Measurements from ENCODE around the gene IL24. TPM values are rescaled to one million over a fixed set of nuclear protein-coding genes. Genes with fewer than 3 reads are reported as not detected.

The IL24 gene
- total RNA-seq, 2 experiments from 2014 or later = 10.0 to 10.7 TPM

- Mint-ChIP-seq H3K36me3 (ENCODE audit: low read depth) (peaks cover 1% of the 10 kb centered on the region), H3K9me3 (ENCODE audit: low read depth) (no peaks in the 10 kb centered on the region), H3K27me3 (no peaks in the 10 kb centered on the region), H3K27ac (peak overlapping the region; percentile 9), H3K4me3 (no peak overlapping the region), H3K4me1 (peaks cover 90% of the 10 kb centered on the region)
- POLR2A ChIA-PET = no interaction called here
- intact Hi-C loops (cut with DNase I, micrococcal nuclease) = no loop called here
- ATAC-seq = no peak
- CTCF ChIA-PET = interaction anchor here (0.7 to 1.9 kb wide), 8 partner anchors 13 to 166 kb away, joined by 3 to 6 read pairs (median 4); no protein-coding TSS in a partner anchor
- no peak for DNase-seq
These were observed 3.9 kb upstream of the IL24 start for GRCh38 chr1:206893380-206893779.

DNA sequence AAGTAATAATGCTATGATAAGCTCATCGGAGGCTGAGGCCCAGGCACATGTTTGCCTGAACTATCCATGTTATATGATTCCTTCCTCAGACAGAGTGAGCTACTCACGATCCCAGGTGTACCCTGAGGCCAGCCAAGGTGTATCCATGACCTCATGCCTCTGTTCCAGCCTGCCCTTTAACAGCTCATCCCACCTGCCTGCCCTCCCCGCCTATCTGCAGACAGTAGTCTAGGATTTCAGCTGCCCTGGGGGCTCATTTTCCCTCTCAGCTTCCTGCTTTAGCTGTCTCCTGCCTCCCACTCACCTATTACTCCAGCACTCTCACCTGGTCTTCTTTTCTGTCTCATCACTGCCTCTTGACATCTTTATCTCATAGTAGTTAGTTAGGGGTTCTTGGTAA is 1.9 kb upstream of the IL24 start:
- DNase-seq (no peak), ATAC-seq (no peak)
- intact Hi-C loops (cut with DNase I, micrococcal nuclease) = no loop called here
- CTCF ChIA-PET = interaction anchor here (0.6 to 3.9 kb wide), 12 partner anchors 9 to 298 kb away, joined by 3 to 25 read pairs (median 4); partner anchors contain the start of gene IL20
- Mint-ChIP-seq H3K27ac (peak overlapping the region; percentile 49), H3K9me3 (ENCODE audit: low read depth) (no peaks in the 10 kb centered on the region), H3K4me3 (no peak overlapping the region), H3K4me1 (peaks cover 88% of the 10 kb centered on the region), H3K27me3 (no peaks in the 10 kb centered on the region), H3K36me3 (ENCODE audit: low read depth) (peaks cover 7% of the 10 kb centered on the region)
- POLR2A ChIA-PET = no interaction called here

- DNase-seq (no peak), ATAC-seq (no peak)
- H3K4me1 Mint-ChIP-seq = peaks cover 88% of the 10 kb centered on the region
- peaks cover 11% of the 10 kb centered on the region for H3K36me3 Mint-ChIP-seq (ENCODE audit: low read depth)
- intact Hi-C loops (cut with DNase I, micrococcal nuclease) = loop anchor here in 1 of 2 experiments (2.0 kb wide), 1 partner anchor 15 kb away; no protein-coding TSS in a partner anchor
- H3K27ac Mint-ChIP-seq = peak overlapping the region; percentile 49
- no peak overlapping the region for H3K4me3 Mint-ChIP-seq
- H3K27me3 Mint-ChIP-seq = no peaks in the 10 kb centered on the region
- ChIA-PET CTCF (interaction anchor here (0.7 to 3.9 kb wide), 12 partner anchors 9 to 183 kb away, joined by 3 to 25 read pairs (median 4); partner anchors contain the start of gene IL20), POLR2A (interaction anchor here (0.6 to 1.1 kb wide), 2 partner anchors 10 to 13 kb away, joined by 3 to 5 read pairs; no protein-coding TSS in a partner anchor)
- H3K9me3 Mint-ChIP-seq (ENCODE audit: low read depth) = no peaks in the 10 kb centered on the region
These were observed 1.4 kb upstream of the IL24 start for GRCh38 chr1:206895837-206896242.

GRCh38 chr1:206896261-206896660 is 982 bp upstream of the IL24 start:
- no peak for ATAC-seq
- peaks cover 11% of the 10 kb centered on the region for H3K36me3 Mint-ChIP-seq (ENCODE audit: low read depth)
- H3K4me1 Mint-ChIP-seq = peaks cover 88% of the 10 kb centered on the region
- DNase-seq = no peak
- intact Hi-C loops (cut with DNase I, micrococcal nuclease) = loop anchor here in 1 of 2 experiments (2.0 kb wide), 1 partner anchor 15 kb away; no protein-coding TSS in a partner anchor
- peak overlapping the region; percentile 94 for H3K27ac Mint-ChIP-seq
- H3K9me3 Mint-ChIP-seq (ENCODE audit: low read depth) = no peaks in the 10 kb centered on the region
- POLR2A ChIA-PET = interaction anchor here (0.6 to 1.7 kb wide), 4 partner anchors 9 to 25 kb away, joined by 3 to 5 read pairs (median 4); partner anchors contain the start of gene FCMR
- H3K27me3 Mint-ChIP-seq = no peaks in the 10 kb centered on the region
- no peak overlapping the region for H3K4me3 Mint-ChIP-seq
- CTCF ChIA-PET = interaction anchor here (0.6 to 3.9 kb wide), 9 partner anchors 9 to 182 kb away, joined by 3 to 25 read pairs (median 4); partner anchors contain the start of gene IL20

- H3K9me3 Mint-ChIP-seq (ENCODE audit: low read depth) = no peaks in the 10 kb centered on the region
- intact Hi-C loops (cut with DNase I, micrococcal nuclease) = no loop called here
- peak overlapping the region; percentile 76 for H3K4me3 Mint-ChIP-seq
- no peak for DNase-seq
- H3K27me3 Mint-ChIP-seq = no peaks in the 10 kb centered on the region
- ChIA-PET CTCF (interaction anchor here (0.6 to 3.9 kb wide), 7 partner anchors 10 to 164 kb away, joined by 3 to 25 read pairs (median 8); partner anchors contain the start of gene IL20), POLR2A (interaction anchor here (0.5 to 1.7 kb wide), 3 partner anchors 7 to 23 kb away, joined by 3 to 8 read pairs (median 4); partner anchors contain the start of gene FCMR)
- H3K27ac Mint-ChIP-seq = peak overlapping the region; percentile 94
- no peak for ATAC-seq
- H3K4me1 Mint-ChIP-seq = peaks cover 86% of the 10 kb centered on the region
- H3K36me3 Mint-ChIP-seq (ENCODE audit: low read depth) = peaks cover 23% of the 10 kb centered on the region
These were observed 1.1 kb downstream of the IL24 start for GRCh38 chr1:206898089-206898914.

- Mint-ChIP-seq H3K36me3 (ENCODE audit: low read depth) (peaks cover 30% of the 10 kb centered on the region), H3K27ac (peak overlapping the region; percentile 94), H3K9me3 (ENCODE audit: low read depth) (no peaks in the 10 kb centered on the region), H3K27me3 (no peaks in the 10 kb centered on the region), H3K4me1 (peaks cover 88% of the 10 kb centered on the region), H3K4me3 (peak overlapping the region; percentile 76)
- CTCF ChIA-PET = interaction anchor here (0.6 to 5.2 kb wide), 2 partner anchors 13 to 165 kb away, joined by 4 to 30 read pairs; no protein-coding TSS in a partner anchor
- DNase-seq (no peak), ATAC-seq (no peak)
- intact Hi-C loops (cut with DNase I, micrococcal nuclease) = no loop called here
- POLR2A ChIA-PET = interaction anchor here (0.5 kb wide), 1 partner anchor 19 kb away, joined by 3 read pairs; no protein-coding TSS in a partner anchor
These were observed 1.7 kb downstream of the IL24 start for GRCh38 chr1:206898915-206899431.

- peaks cover 89% of the 10 kb centered on the region for H3K4me1 Mint-ChIP-seq
- no peaks in the 10 kb centered on the region for H3K9me3 Mint-ChIP-seq (ENCODE audit: low read depth)
- H3K36me3 Mint-ChIP-seq (ENCODE audit: low read depth) = peaks cover 37% of the 10 kb centered on the region
- ChIA-PET POLR2A (no interaction called here), CTCF (interaction anchor here (0.7 to 5.2 kb wide), 4 partner anchors 10 to 34 kb away, joined by 3 to 30 read pairs (median 9); partner anchors contain the start of gene IL20)
- H3K27me3 Mint-ChIP-seq = no peaks in the 10 kb centered on the region
- intact Hi-C loops (cut with DNase I, micrococcal nuclease) = no loop called here
- no peak overlapping the region for H3K27ac Mint-ChIP-seq
- ATAC-seq = no peak
- no peak for DNase-seq
- no peak overlapping the region for H3K4me3 Mint-ChIP-seq
These were observed 2.5 kb downstream of the IL24 start for GRCh38 chr1:206899717-206900116.

DNA sequence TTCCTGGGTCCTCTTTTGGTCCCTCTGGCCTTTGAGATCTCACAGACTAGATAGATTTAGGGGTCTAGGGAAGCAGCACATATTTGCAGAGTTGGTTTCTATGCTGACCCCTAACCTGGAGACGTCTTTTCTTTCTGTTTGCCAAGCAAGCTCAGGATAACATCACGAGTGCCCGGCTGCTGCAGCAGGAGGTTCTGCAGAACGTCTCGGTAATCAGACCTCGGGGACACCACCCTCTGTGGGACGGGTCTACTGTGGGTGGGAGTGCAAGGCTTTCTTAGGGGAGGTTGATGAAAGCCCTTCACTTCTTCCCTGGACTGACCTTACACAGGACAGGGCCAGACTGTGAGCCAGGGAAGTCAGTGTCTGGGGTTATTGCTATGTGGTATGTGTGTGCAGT is 2.9 kb downstream of the IL24 start:
- H3K4me1 Mint-ChIP-seq = peaks cover 90% of the 10 kb centered on the region
- H3K36me3 Mint-ChIP-seq (ENCODE audit: low read depth) = peaks cover 42% of the 10 kb centered on the region
- no peaks in the 10 kb centered on the region for H3K9me3 Mint-ChIP-seq (ENCODE audit: low read depth)
- no peak overlapping the region for H3K4me3 Mint-ChIP-seq
- peak overlapping the region; percentile 17 for H3K27ac Mint-ChIP-seq
- ATAC-seq = no peak
- intact Hi-C loops (cut with DNase I, micrococcal nuclease) = no loop called here
- DNase-seq = no peak
- POLR2A ChIA-PET = no interaction called here
- H3K27me3 Mint-ChIP-seq = no peaks in the 10 kb centered on the region
- CTCF ChIA-PET = interaction anchor here (0.6 to 5.2 kb wide), 5 partner anchors 10 to 91 kb away, joined by 3 to 30 read pairs (median 9); partner anchors contain the start of gene IL20

DNA sequence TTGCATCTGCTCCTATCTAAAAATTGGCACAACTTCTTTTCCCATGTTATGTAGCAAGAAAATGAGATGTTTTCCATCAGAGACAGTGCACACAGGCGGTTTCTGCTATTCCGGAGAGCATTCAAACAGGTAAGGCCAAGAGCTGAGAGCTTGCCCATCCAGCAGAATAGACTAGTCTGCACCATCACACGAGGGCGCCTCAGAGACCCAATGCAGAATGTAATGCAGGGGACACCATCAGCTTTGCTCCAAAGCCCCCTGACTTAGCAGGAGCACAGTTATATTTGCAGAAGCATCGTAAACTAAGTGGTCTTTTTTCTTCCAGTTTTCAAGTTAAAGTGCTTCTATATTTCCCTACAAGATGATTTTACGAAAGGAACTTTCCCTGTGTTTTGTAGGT is 4.7 kb downstream of the IL24 start:
- ChIA-PET POLR2A (no interaction called here), CTCF (interaction anchor here (1.4 to 5.2 kb wide), 2 partner anchors 10 to 31 kb away, joined by 4 to 30 read pairs; no protein-coding TSS in a partner anchor)
- no peak overlapping the region for H3K27ac Mint-ChIP-seq
- peaks cover 48% of the 10 kb centered on the region for H3K36me3 Mint-ChIP-seq (ENCODE audit: low read depth)
- ATAC-seq (no peak), DNase-seq (no peak)
- no peaks in the 10 kb centered on the region for H3K27me3 Mint-ChIP-seq
- peaks cover 89% of the 10 kb centered on the region for H3K4me1 Mint-ChIP-seq
- no peaks in the 10 kb centered on the region for H3K9me3 Mint-ChIP-seq (ENCODE audit: low read depth)
- intact Hi-C loops (cut with DNase I, micrococcal nuclease) = no loop called here
- H3K4me3 Mint-ChIP-seq = no peak overlapping the region

DNA sequence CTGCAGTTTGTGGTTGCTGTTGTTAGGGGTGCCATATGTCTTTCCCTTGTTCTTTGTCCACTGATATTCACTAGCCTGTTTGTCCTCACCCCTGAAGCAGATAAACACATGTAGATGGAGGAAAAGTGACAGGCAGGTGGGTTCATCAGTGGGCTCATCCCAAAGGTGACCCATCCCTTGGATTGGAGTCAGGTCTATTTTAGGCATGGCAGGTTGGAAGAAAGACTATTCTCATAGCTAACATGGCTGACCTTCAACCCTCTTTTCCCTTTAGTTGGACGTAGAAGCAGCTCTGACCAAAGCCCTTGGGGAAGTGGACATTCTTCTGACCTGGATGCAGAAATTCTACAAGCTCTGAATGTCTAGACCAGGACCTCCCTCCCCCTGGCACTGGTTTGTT is 5.5 kb downstream of the IL24 start:
- ChIA-PET CTCF (interaction anchor here (5.2 kb wide), 1 partner anchor 9 kb away, joined by 30 read pairs; no protein-coding TSS in a partner anchor), POLR2A (no interaction called here)
- peaks cover 47% of the 10 kb centered on the region for H3K36me3 Mint-ChIP-seq (ENCODE audit: low read depth)
- no peak for ATAC-seq
- no peak overlapping the region for H3K4me3 Mint-ChIP-seq
- H3K27me3 Mint-ChIP-seq = no peaks in the 10 kb centered on the region
- no peak for DNase-seq
- H3K9me3 Mint-ChIP-seq (ENCODE audit: low read depth) = no peaks in the 10 kb centered on the region
- H3K4me1 Mint-ChIP-seq = peaks cover 89% of the 10 kb centered on the region
- intact Hi-C loops (cut with DNase I, micrococcal nuclease) = no loop called here
- H3K27ac Mint-ChIP-seq = no peak overlapping the region

GRCh38 chr1:206903687-206904086 is 6.4 kb downstream of the IL24 start:
- ChIA-PET CTCF (interaction anchor here (0.6 to 5.2 kb wide), 2 partner anchors 8 to 16 kb away, joined by 3 to 30 read pairs; no protein-coding TSS in a partner anchor), POLR2A (interaction anchor here (0.7 kb wide), 1 partner anchor 167 kb away, joined by 3 read pairs; no protein-coding TSS in a partner anchor)
- intact Hi-C loops (cut with DNase I, micrococcal nuclease) = loop anchor here in 1 of 2 experiments (2.0 kb wide), 1 partner anchor 87 kb away; no protein-coding TSS in a partner anchor
- peak overlapping the region; percentile 27 for H3K27ac Mint-ChIP-seq
- H3K27me3 Mint-ChIP-seq = no peaks in the 10 kb centered on the region
- H3K4me3 Mint-ChIP-seq = no peak overlapping the region
- peaks cover 54% of the 10 kb centered on the region for H3K36me3 Mint-ChIP-seq (ENCODE audit: low read depth)
- H3K9me3 Mint-ChIP-seq (ENCODE audit: low read depth) = no peaks in the 10 kb centered on the region
- H3K4me1 Mint-ChIP-seq = peaks cover 88% of the 10 kb centered on the region
- DNase-seq = no peak
- no peak for ATAC-seq
